IgD-negative memory B cell (primary cell): ENCODE measurements around the gene ARHGAP33. TPM values are rescaled to one million over a fixed set of nuclear protein-coding genes. Genes with fewer than 3 reads are reported as not detected.

ENCODE experiments used
- H3K27ac Mint-ChIP-seq, 3 donors: one replicate each; pipeline ENCODE4 v1.8.0; 2020 to 2022; ENCODE audit warnings: mild to moderate bottlenecking in 3 of 3, mixed read lengths in 3 of 3, moderate library complexity in 1 of 3
- H3K27me3 Mint-ChIP-seq: one replicate; pipeline ENCODE4 v1.8.0; 2021; ENCODE audit warnings: mixed read lengths
- H3K36me3 Mint-ChIP-seq: one replicate; pipeline ENCODE4 v1.8.0; 2020; ENCODE audit warnings: mild to moderate bottlenecking, mixed read lengths
- H3K4me1 Mint-ChIP-seq, 3 donors: one replicate each; pipeline ENCODE4 v1.8.0; 2020 to 2022; ENCODE audit warnings: mixed read lengths in 3 of 3, mild to moderate bottlenecking in 1 of 3
- H3K4me3 Mint-ChIP-seq, 4 donors: one replicate each; pipeline ENCODE4 v1.8.0; 2020 to 2022; ENCODE audit warnings: mild to moderate bottlenecking in 4 of 4, mixed read lengths in 4 of 4, moderate library complexity in 3 of 4
- H3K9me3 Mint-ChIP-seq, 3 donors: one replicate each; pipeline ENCODE4 v1.8.0; 2020 to 2021; ENCODE audit warnings: mixed read lengths in 3 of 3, mild to moderate bottlenecking in 1 of 3
- polyA plus RNA-seq: library from polyadenylated mRNA; unstranded; fragments of 300-500 nt; fragmentation: Illumina TruSeq; gene quantifications from one replicate; pipeline ENCODE4 v1.2.3, GENCODE V29; 2021

Gene ARHGAP33
- polyA plus RNA-seq, 1 donor from 2014 or later: not detected

DNA sequence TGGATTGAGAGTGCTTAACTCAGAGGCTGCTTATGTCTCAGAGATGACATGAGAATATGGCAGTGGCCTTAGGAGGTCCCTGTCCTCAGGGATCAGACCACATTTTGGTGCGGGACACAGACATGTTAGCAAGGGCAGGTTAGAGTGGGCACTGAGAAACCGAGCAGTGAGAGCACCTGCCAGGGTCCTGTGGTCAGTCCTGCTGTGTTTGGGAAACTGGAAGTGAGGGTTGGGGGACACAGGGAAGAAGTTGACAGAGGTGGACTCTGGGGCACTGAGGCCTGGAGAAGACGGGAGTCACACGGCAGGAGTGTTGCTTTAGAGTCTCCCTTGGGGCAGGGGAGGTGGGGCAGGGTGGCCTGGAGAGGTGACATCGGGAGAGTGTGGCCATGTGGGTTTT, 40.5 kb upstream of the ARHGAP33 start:
- peaks cover 4 to 12% (median 12%) of the 10 kb centered on the region in 3 donors for H3K4me1 Mint-ChIP-seq
- no peaks in the 10 kb centered on the region for H3K36me3 Mint-ChIP-seq
- peak overlapping the region in 1 of 4 donors; percentile 61 for H3K4me3 Mint-ChIP-seq
- no peaks in the 10 kb centered on the region for H3K27me3 Mint-ChIP-seq
- no peaks in the 10 kb centered on the region for H3K9me3 Mint-ChIP-seq
- H3K27ac Mint-ChIP-seq: peak overlapping the region in 2 of 3 donors; percentile 45 to 53

DNA sequence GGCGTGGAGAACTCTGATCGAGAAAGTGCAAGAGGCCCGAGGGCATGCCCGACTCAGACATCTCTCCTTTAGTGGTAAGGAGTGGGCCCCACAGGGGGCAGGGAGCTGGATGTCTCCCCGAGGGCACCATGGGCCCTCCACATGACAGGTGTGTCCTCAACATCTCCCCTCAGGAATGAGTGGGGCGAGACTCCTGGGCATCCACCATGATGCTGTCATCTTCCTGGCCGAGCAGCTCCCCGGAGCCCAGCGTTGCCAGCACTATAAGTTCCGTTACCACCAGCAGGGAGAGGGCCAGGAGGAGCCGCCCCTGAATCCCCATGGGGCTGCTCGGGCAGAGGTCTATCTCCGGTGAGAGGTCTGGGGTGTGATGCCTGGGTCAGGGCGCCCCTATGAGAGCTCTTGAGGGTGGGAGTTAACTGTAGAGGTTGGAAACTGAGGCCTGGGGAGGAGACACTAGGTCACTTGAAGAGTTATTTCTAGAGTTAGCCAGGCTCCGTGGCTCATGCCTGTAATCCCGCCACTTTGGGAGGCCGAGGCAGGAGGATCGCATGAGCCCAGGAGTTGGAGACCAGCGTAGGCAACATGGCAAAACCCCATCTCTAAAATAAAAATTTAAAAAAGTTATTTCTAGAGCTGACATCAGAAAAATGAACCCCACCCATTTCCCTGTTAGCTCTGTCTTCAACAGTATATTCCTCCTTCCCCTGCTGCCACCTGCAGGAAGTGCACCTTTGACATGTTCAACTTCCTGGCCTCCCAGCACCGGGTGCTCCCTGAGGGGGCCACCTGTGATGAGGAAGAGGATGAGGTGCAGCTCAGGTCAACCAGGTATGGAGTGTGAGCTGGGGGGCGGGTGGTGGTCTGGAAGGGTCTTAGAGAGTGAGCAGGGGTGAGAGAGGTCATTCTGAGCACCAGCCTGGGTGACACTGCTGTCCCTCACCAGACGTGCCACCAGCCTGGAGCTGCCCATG, 38.2 kb upstream of the ARHGAP33 start:
- H3K27me3 Mint-ChIP-seq: no peaks in the 10 kb centered on the region
- H3K9me3 Mint-ChIP-seq: no peaks in the 10 kb centered on the region
- peak overlapping the region in 2 of 4 donors; percentile 33 to 65 for H3K4me3 Mint-ChIP-seq
- H3K36me3 Mint-ChIP-seq: peaks cover under 1% of the 10 kb centered on the region
- peak overlapping the region; percentile 24 to 86 (median 82) for H3K27ac Mint-ChIP-seq
- peaks cover 5 to 14% (median 13%) of the 10 kb centered on the region in 3 donors for H3K4me1 Mint-ChIP-seq

DNA sequence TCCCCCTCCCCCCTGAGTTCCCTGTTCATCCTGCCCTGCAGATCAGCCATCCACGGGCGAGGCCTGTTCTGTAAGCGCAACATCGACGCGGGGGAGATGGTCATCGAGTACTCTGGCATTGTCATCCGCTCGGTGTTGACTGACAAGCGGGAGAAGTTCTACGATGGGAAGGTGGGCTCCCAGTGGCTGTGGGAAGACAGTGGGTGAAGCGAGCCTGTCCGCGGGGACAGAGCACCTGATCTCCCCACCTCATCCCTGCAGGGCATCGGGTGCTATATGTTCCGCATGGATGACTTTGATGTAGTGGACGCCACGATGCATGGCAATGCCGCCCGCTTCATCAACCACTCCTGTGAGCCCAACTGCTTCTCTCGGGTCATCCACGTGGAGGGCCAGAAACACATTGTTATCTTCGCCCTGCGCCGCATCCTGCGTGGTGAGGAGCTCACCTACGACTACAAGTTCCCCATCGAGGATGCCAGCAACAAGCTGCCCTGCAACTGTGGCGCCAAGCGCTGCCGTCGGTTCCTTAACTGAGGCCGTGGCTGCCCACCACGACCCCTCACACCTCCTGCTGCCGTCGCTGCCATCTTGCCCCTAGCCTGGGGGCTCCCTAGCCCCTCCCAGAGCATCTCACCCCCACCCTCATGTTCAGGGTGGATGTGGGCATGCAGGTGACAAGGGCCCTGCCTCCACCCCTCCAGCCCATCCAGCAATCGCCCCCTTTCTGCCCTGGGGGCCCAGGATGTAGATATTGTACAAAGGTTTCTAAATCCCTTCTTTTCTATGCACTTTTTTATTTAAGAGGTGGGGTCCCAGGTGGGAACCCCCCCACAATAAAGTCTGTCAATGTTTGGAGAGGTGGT, 37.1 kb upstream of the ARHGAP33 start:
- Mint-ChIP-seq H3K27ac (peak overlapping the region in 1 of 3 donors; percentile 43), H3K36me3 (peaks cover 6% of the 10 kb centered on the region), H3K4me3 (peak overlapping the region in 2 of 4 donors; percentile 60 to 90), H3K9me3 (no peaks in the 10 kb centered on the region), H3K27me3 (no peaks in the 10 kb centered on the region), H3K4me1 (peaks cover 10 to 22% (median 20%) of the 10 kb centered on the region in 3 donors)

- no peaks in the 10 kb centered on the region for H3K27me3 Mint-ChIP-seq
- peaks cover 6% of the 10 kb centered on the region for H3K36me3 Mint-ChIP-seq
- no peaks in the 10 kb centered on the region for H3K9me3 Mint-ChIP-seq
- peak overlapping the region in 1 of 3 donors; percentile 43 for H3K27ac Mint-ChIP-seq
- peak overlapping the region in 3 of 4 donors; percentile 17 to 90 (median 60) for H3K4me3 Mint-ChIP-seq
- H3K4me1 Mint-ChIP-seq: peaks cover 10 to 25% (median 23%) of the 10 kb centered on the region in 3 donors
Observed at GRCh38 chr19:35738887-35739229, 36.5 kb upstream of the ARHGAP33 start.

- H3K4me3 Mint-ChIP-seq: peak overlapping the region; percentile 83 to 95 (median 91)
- no peaks in the 10 kb centered on the region for H3K27me3 Mint-ChIP-seq
- peak overlapping the region in 2 of 3 donors; percentile 35 to 43 for H3K27ac Mint-ChIP-seq
- no peaks in the 10 kb centered on the region for H3K9me3 Mint-ChIP-seq
- peaks cover 7% of the 10 kb centered on the region for H3K36me3 Mint-ChIP-seq
- H3K4me1 Mint-ChIP-seq: peaks cover 10 to 29% (median 28%) of the 10 kb centered on the region in 3 donors
Observed at GRCh38 chr19:35739275-35740107, 35.9 kb upstream of the ARHGAP33 start.

- Mint-ChIP-seq H3K27ac (peak overlapping the region in 2 of 3 donors; percentile 89 to 90), H3K9me3 (no peaks in the 10 kb centered on the region), H3K27me3 (no peaks in the 10 kb centered on the region), H3K4me1 (peaks cover 10 to 31% (median 29%) of the 10 kb centered on the region in 3 donors), H3K36me3 (peaks cover 8% of the 10 kb centered on the region), H3K4me3 (peak overlapping the region; percentile 90 to 98 (median 94))
Observed at GRCh38 chr19:35740108-35740422, 35.3 kb upstream of the ARHGAP33 start.

DNA sequence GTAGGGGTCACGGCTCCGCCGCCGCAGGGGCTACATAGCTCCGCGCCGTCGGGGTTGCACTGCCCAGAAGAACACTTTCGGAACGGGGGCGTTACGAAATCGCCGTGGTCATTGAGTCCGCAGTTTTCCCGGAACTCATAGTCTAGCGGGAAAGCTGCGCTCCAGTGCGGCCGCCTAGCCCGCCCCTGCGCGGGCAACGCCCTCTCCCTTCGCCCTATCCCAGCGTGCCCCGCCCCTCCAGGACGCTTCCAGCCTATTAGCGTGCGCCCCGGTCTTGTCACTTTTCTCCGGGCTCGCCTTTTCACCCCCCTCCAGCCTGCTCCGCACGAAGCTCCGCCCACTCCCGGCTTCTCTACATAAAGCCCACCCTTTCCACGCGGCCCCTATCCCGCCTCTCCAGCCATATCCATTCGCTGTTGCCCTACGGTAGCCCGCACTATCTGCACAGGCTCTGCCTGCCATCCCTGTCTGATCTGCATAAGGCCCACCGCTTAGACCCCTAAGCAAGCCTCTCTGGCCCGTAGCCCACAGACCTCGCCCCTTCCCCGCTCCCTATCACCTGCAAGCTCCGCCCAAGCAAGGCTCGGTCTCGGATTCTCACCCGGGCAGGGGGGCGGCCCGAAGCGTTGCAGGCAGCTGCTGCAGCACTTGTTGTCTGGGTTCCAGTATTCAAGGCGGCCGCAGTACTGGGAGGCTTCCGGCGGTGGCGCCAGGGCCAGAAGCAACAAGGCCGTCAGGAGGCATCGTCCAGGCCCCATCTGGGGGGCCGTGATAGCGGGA, 34.8 kb upstream of the ARHGAP33 start:
- peak overlapping the region; percentile 90 to 98 (median 94) for H3K4me3 Mint-ChIP-seq
- peak overlapping the region; percentile 89 to 94 (median 90) for H3K27ac Mint-ChIP-seq
- H3K4me1 Mint-ChIP-seq: peaks cover 15 to 34% (median 32%) of the 10 kb centered on the region in 3 donors
- no peaks in the 10 kb centered on the region for H3K27me3 Mint-ChIP-seq
- H3K36me3 Mint-ChIP-seq: peaks cover 8% of the 10 kb centered on the region
- no peaks in the 10 kb centered on the region for H3K9me3 Mint-ChIP-seq

- no peaks in the 10 kb centered on the region for H3K27me3 Mint-ChIP-seq
- H3K27ac Mint-ChIP-seq: peak overlapping the region; percentile 89 to 99 (median 90)
- peak overlapping the region; percentile 90 to 100 (median 94) for H3K4me3 Mint-ChIP-seq
- H3K9me3 Mint-ChIP-seq: no peaks in the 10 kb centered on the region
- peaks cover 8% of the 10 kb centered on the region for H3K36me3 Mint-ChIP-seq
- H3K4me1 Mint-ChIP-seq: peaks cover 17 to 37% (median 37%) of the 10 kb centered on the region in 3 donors
Observed at GRCh38 chr19:35741203-35741515, 34.2 kb upstream of the ARHGAP33 start.

GRCh38 chr19:35742121-35742724, 33.1 kb upstream of the ARHGAP33 start, which contains the start of gene IGFLR1:
Gene IGFLR1, minus strand, starts transcription at chr19:35742452. Its CDS starts 1,272 bp downstream, at chr19:35741180.
- peaks cover 8% of the 10 kb centered on the region for H3K36me3 Mint-ChIP-seq
- peak within 1 kb of the TSS; percentile 90 to 100 (median 94) for H3K4me3 Mint-ChIP-seq
- H3K27me3 Mint-ChIP-seq: no peaks in the 10 kb centered on the region
- peaks cover 17 to 38% (median 34%) of the 10 kb centered on the region in 3 donors for H3K4me1 Mint-ChIP-seq
- no peaks in the 10 kb centered on the region for H3K9me3 Mint-ChIP-seq
- peak within 1 kb of the TSS; percentile 89 to 99 (median 98) for H3K27ac Mint-ChIP-seq

- Mint-ChIP-seq H3K4me3 (peak overlapping the region; percentile 96 to 100 (median 100)), H3K4me1 (peaks cover 20 to 42% (median 36%) of the 10 kb centered on the region in 3 donors), H3K27me3 (no peaks in the 10 kb centered on the region), H3K27ac (peak overlapping the region in 2 of 3 donors; percentile 99 to 100), H3K9me3 (no peaks in the 10 kb centered on the region), H3K36me3 (peaks cover 8% of the 10 kb centered on the region)
Observed at GRCh38 chr19:35743640-35744429, 31.5 kb upstream of the ARHGAP33 start.

GRCh38 chr19:35744430-35745327, 30.7 kb upstream of the ARHGAP33 start:
- H3K36me3 Mint-ChIP-seq: peaks cover 8% of the 10 kb centered on the region
- peaks cover 20 to 46% (median 39%) of the 10 kb centered on the region in 3 donors for H3K4me1 Mint-ChIP-seq
- H3K9me3 Mint-ChIP-seq: no peaks in the 10 kb centered on the region
- no peaks in the 10 kb centered on the region for H3K27me3 Mint-ChIP-seq
- peak overlapping the region; percentile 99 to 100 (median 99) for H3K27ac Mint-ChIP-seq
- H3K4me3 Mint-ChIP-seq: peak overlapping the region; percentile 96 to 100 (median 100)
